ENCODE data around the gene AIRE.
A peak's percentile ranks its signal among the peaks of the same experiment; 100 is the strongest.

AIRE gene

GRCh38 chr21:44328242-44328895, 42.7 kb downstream of the AIRE start:
- ATAC-seq (replicated peaks; ENCODE audit: extremely low read depth, poor library complexity, severe bottlenecking): no peak
- Mint-ChIP-seq H3K27me3 (no peaks in the 10 kb centered on the region), H3K4me1 (no peaks in the 10 kb centered on the region), H3K27ac (ENCODE audit: low read depth) (no peak overlapping the region), H3K4me3 (no peak overlapping the region), H3K36me3 (ENCODE audit: insufficient read depth) (peaks cover 6% of the 10 kb centered on the region), H3K9me3 (no peaks in the 10 kb centered on the region)
- DNase-seq (ENCODE audit: low spot score in 2 of 2): no peak

DNA sequence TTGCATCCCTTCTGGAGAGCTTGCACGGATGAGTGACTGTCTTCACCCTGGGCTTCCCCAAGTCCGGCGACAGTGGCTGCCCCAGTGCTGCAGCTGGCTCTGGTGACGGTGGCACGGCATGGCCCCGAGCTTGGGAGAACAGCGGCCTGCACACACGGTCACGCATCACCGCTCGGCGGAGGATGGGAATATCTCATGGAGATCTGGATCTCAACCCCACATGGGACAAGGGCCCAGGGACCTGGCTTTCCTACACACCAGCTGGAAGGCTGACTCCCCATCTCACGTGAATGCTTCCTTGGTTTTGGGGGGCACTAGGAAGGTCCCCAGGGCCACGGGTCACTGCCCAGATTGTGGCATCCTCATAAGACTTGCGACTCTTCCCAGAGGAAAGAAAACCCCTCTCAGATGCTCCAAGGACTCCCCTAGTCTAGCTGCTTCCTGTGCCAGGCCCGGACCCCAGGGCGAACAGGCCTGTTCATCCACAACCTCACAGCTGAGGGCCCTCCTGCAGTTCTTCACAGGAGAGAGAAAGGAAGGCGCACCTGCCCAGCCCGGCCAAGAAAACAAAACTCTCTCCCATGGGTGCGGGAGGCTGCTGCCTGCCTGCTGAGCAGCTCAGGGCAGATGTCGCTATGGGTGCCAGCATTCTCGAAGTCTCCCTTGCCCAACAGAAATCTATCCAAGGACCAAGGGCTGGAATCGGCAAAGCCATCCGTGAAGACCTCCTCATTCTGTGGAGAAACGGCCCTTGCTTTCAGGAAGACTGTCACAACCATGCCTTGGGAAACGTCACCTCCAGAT, 43.6 kb downstream of the AIRE start:
- H3K27me3 Mint-ChIP-seq: no peaks in the 10 kb centered on the region

DNA sequence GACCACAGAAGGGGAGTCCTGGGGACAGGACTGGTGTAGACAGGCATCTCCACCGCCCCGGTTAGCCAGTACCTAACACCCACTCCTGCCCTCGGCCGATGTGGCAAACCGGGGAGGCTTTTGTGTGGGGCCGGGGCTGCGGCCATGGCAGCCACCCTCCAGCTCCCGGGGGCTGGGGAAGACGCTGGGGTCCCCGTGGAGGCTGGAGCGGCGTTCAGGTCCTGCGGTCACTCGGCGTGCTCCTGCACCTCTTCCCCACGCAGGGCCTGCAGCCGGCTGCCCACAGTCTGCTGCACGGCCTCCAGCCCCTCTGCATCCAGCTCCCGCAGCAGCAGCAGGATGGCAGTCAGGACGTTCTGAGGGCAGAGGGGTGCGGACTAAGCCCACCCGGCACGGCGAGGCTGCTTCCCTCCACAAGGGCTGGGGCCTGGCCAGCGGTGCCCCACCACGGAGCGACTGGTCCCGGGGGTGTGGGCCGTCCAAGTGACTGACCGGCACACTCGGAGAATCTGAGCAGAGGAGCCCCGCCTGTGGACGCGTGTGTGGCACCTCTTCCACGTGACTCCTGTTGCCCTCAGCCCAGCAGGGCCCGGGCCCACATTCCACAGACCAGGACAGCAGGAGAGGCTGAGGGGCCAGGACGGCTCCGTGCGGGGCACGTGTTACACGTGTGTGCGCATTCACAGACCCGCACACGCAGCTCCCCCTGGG, 44.5 kb downstream of the AIRE start:
- Mint-ChIP-seq H3K4me3 (no peak overlapping the region), H3K9me3 (no peaks in the 10 kb centered on the region), H3K36me3 (ENCODE audit: insufficient read depth) (peaks cover 5% of the 10 kb centered on the region), H3K27me3 (no peaks in the 10 kb centered on the region), H3K27ac (ENCODE audit: low read depth) (no peak overlapping the region), H3K4me1 (no peaks in the 10 kb centered on the region)
- ATAC-seq (replicated peaks; ENCODE audit: extremely low read depth, poor library complexity, severe bottlenecking) (no peak), DNase-seq (ENCODE audit: low spot score in 2 of 2) (no peak)

More for the DNA sequence above, 43.6 kb downstream of the AIRE start:
- H3K9me3 Mint-ChIP-seq: no peaks in the 10 kb centered on the region
- no peak for ATAC-seq (replicated peaks; ENCODE audit: extremely low read depth, poor library complexity, severe bottlenecking)
- peaks cover 6% of the 10 kb centered on the region for H3K36me3 Mint-ChIP-seq (ENCODE audit: insufficient read depth)
- no peak overlapping the region for H3K27ac Mint-ChIP-seq (ENCODE audit: low read depth)
- H3K4me3 Mint-ChIP-seq: no peak overlapping the region
- H3K4me1 Mint-ChIP-seq: no peaks in the 10 kb centered on the region
- no peak for DNase-seq (ENCODE audit: low spot score in 2 of 2)

DNA sequence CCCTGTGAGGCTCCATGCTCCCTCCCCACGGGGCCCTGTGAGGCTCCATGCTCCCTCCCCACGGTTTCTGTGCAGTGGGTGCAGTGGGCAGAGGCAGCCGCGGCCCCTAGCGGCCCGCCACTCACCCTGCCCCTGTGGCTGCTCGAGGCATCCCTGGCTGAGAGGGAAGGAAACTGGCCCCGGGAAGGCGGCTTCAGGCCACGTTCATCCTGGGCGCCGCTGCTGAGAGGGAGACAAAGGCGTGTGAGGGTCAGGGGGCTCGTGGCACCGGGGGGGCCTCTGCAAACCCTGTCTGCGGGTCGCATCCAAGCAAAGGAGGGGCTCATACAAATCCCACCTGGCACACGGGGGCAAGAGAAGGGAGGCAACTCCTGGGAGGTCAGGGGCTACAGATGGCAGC, 45.0 kb downstream of the AIRE start:
- Mint-ChIP-seq H3K4me1 (no peaks in the 10 kb centered on the region), H3K4me3 (no peak overlapping the region), H3K27ac (ENCODE audit: low read depth) (no peak overlapping the region), H3K27me3 (no peaks in the 10 kb centered on the region), H3K36me3 (ENCODE audit: insufficient read depth) (peaks cover 7% of the 10 kb centered on the region), H3K9me3 (no peaks in the 10 kb centered on the region)
- ATAC-seq (replicated peaks; ENCODE audit: extremely low read depth, poor library complexity, severe bottlenecking) (no peak), DNase-seq (ENCODE audit: low spot score in 2 of 2) (no peak)

DNA sequence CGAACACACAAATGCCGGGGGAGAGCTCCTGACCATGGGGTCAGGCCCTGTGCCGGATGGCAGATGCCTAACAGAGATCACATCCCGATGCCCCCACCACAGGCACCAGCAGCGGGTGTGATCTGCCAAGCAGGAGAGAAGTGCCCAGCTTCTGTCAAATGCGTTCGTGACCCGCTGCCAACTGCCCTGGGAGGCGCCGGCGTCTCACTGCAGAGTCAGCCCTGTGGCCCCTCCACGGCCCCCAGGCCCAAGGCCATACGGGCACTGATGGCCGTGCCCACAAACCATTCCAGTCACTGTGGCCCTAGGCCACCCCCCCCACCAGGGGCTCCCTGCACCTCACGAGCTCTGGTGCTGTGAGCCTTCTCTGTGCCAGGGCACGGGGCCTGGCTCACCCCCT, 45.5 kb downstream of the AIRE start:
- H3K27me3 Mint-ChIP-seq: no peaks in the 10 kb centered on the region
- H3K27ac Mint-ChIP-seq (ENCODE audit: low read depth): no peak overlapping the region
- no peaks in the 10 kb centered on the region for H3K4me1 Mint-ChIP-seq
- H3K36me3 Mint-ChIP-seq (ENCODE audit: insufficient read depth): peaks cover 9% of the 10 kb centered on the region
- DNase-seq (ENCODE audit: low spot score in 2 of 2) (no peak), ATAC-seq (replicated peaks; ENCODE audit: extremely low read depth, poor library complexity, severe bottlenecking) (no peak)
- H3K4me3 Mint-ChIP-seq: no peak overlapping the region
- no peaks in the 10 kb centered on the region for H3K9me3 Mint-ChIP-seq

GRCh38 chr21:44331650-44332307, 46.1 kb downstream of the AIRE start:
- no peak for DNase-seq (ENCODE audit: low spot score in 2 of 2)
- H3K9me3 Mint-ChIP-seq: no peaks in the 10 kb centered on the region
- ATAC-seq (replicated peaks; ENCODE audit: extremely low read depth, poor library complexity, severe bottlenecking): no peak
- peaks cover 15% of the 10 kb centered on the region for H3K36me3 Mint-ChIP-seq (ENCODE audit: insufficient read depth)
- H3K4me3 Mint-ChIP-seq: no peak overlapping the region
- no peaks in the 10 kb centered on the region for H3K27me3 Mint-ChIP-seq
- no peak overlapping the region for H3K27ac Mint-ChIP-seq (ENCODE audit: low read depth)
- H3K4me1 Mint-ChIP-seq: no peaks in the 10 kb centered on the region

DNA sequence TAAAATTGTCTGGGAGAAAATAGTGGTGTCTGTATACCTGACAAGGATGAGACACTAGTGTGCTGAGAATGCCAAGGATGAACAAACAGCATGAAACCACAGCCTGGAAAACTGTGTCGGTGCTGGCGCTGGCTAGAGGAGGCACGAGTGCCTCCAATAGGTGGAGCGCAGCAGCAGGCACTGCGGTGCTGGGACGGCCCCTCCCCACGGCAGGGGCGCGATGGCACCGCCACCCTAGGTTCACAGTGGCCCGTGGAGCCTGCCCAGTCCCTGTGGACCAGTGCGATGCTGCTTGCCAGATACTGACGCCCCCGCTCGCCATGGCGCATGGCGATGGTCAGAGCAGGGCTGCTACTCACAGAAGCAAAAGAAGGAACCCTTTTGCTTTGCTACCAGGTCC, 46.7 kb downstream of the AIRE start:
- Mint-ChIP-seq H3K4me1 (no peaks in the 10 kb centered on the region), H3K36me3 (ENCODE audit: insufficient read depth) (peaks cover 20% of the 10 kb centered on the region), H3K4me3 (no peak overlapping the region), H3K27ac (ENCODE audit: low read depth) (peak overlapping the region; percentile 44), H3K9me3 (no peaks in the 10 kb centered on the region), H3K27me3 (no peaks in the 10 kb centered on the region)
- ATAC-seq (replicated peaks; ENCODE audit: extremely low read depth, poor library complexity, severe bottlenecking) (no peak), DNase-seq (ENCODE audit: low spot score in 2 of 2) (no peak)

GRCh38 chr21:44332965-44333364, 47.3 kb downstream of the AIRE start:
- H3K27ac Mint-ChIP-seq (ENCODE audit: low read depth): peak overlapping the region; percentile 44

GRCh38 chr21:44333509-44334328, 48.0 kb downstream of the AIRE start:
- Mint-ChIP-seq H3K4me1 (peaks cover 9% of the 10 kb centered on the region), H3K27me3 (no peaks in the 10 kb centered on the region), H3K9me3 (no peaks in the 10 kb centered on the region), H3K4me3 (no peak overlapping the region), H3K27ac (ENCODE audit: low read depth) (no peak overlapping the region), H3K36me3 (ENCODE audit: insufficient read depth) (peaks cover 30% of the 10 kb centered on the region)
- no peak for DNase-seq (ENCODE audit: low spot score in 2 of 2)
- no peak for ATAC-seq (replicated peaks; ENCODE audit: extremely low read depth, poor library complexity, severe bottlenecking)

More at GRCh38 chr21:44332965-44333364, 47.3 kb downstream of the AIRE start:
- Mint-ChIP-seq H3K4me1 (peaks cover 5% of the 10 kb centered on the region), H3K27me3 (no peaks in the 10 kb centered on the region), H3K9me3 (no peaks in the 10 kb centered on the region), H3K36me3 (ENCODE audit: insufficient read depth) (peaks cover 26% of the 10 kb centered on the region), H3K4me3 (no peak overlapping the region)
- DNase-seq (ENCODE audit: low spot score in 2 of 2) (no peak), ATAC-seq (replicated peaks; ENCODE audit: extremely low read depth, poor library complexity, severe bottlenecking) (no peak)

DNA sequence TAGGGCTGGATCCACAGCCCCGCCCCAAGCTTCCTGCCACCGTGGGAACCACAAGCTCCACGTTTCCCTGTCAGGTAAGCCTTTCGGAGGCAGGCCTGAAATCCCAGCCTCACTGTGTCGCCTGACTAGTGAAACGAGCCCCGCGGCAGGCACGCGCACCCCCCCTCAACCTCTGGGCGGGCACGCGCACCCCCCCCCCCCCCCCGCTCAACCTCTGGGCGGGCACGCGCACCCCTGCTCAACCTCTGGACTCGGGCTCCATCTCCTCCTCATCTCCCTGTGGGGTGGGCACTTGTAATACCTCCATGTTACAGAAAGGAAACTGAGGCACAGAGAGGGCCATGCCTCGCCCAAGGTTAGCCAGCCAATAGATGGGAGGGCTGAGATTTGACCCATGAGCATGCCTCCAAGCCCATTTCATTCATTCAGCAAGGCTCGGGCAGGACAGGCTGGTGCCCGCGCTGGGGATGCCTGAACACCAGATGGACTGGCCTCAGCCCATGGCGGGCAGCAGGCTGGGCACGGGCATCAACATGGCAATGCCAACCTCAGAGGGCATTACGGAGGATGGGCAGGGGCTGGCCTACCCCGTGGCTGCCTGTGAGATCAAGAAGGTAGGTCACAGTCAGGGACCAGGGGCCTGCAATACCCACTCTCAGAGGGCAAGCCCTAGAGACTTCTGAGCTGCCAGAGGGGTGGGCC, 48.8 kb downstream of the AIRE start:
- DNase-seq (ENCODE audit: low spot score in 2 of 2) (no peak), ATAC-seq (replicated peaks; ENCODE audit: extremely low read depth, poor library complexity, severe bottlenecking) (no peak)
- H3K27ac Mint-ChIP-seq (ENCODE audit: low read depth): no peak overlapping the region
- no peaks in the 10 kb centered on the region for H3K27me3 Mint-ChIP-seq
- no peak overlapping the region for H3K4me3 Mint-ChIP-seq
- no peaks in the 10 kb centered on the region for H3K9me3 Mint-ChIP-seq
- peaks cover 33% of the 10 kb centered on the region for H3K36me3 Mint-ChIP-seq (ENCODE audit: insufficient read depth)
- H3K4me1 Mint-ChIP-seq: peaks cover 12% of the 10 kb centered on the region

DNA sequence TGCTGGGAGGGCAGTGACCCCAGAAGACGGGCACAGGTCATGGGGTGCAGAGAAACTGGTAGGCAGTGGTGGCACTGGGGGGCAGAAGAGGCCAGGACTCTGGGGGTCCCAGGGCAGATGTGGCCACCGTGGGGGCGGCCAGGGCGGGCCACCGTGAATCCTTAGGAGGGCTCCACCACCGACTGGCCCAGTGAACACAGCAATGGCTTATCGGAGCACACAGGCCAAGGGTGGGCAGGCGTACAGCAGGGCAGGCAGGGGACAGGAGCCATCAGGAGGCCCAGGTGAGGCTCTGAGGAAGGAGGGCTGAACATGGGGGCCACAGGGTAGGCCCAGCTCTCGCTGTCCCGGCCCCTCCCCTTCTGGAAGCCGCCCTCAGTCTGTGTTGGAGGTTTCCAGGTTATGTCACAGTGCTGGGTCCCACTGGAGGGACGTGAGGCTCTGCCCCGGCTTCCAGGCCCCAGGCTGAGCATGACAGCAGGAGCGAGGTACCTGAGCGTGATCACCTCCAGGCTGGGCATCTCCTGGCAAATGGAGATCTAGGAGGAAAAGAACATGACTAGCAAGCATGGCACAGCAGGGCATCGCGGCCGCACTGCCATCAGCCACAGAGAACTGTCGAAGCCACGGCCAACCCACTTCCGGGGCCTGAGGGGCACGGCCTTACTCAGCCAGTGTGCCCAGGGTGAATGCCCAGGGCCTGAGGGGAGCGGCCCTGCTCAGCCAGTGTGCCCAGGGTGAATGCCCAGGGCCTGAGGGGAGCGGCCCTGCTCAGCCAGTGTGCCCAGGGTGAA, 49.8 kb downstream of the AIRE start:
- DNase-seq (ENCODE audit: low spot score in 2 of 2) (no peak), ATAC-seq (replicated peaks; ENCODE audit: extremely low read depth, poor library complexity, severe bottlenecking) (no peak)
- H3K27ac Mint-ChIP-seq (ENCODE audit: low read depth): no peak overlapping the region
- no peaks in the 10 kb centered on the region for H3K9me3 Mint-ChIP-seq
- H3K36me3 Mint-ChIP-seq (ENCODE audit: insufficient read depth): peaks cover 38% of the 10 kb centered on the region
- H3K4me1 Mint-ChIP-seq: peaks cover 18% of the 10 kb centered on the region
- H3K27me3 Mint-ChIP-seq: no peaks in the 10 kb centered on the region
- H3K4me3 Mint-ChIP-seq: no peak overlapping the region
